ENCODE data around the gene CLDN3.

The CLDN3 gene

DNA sequence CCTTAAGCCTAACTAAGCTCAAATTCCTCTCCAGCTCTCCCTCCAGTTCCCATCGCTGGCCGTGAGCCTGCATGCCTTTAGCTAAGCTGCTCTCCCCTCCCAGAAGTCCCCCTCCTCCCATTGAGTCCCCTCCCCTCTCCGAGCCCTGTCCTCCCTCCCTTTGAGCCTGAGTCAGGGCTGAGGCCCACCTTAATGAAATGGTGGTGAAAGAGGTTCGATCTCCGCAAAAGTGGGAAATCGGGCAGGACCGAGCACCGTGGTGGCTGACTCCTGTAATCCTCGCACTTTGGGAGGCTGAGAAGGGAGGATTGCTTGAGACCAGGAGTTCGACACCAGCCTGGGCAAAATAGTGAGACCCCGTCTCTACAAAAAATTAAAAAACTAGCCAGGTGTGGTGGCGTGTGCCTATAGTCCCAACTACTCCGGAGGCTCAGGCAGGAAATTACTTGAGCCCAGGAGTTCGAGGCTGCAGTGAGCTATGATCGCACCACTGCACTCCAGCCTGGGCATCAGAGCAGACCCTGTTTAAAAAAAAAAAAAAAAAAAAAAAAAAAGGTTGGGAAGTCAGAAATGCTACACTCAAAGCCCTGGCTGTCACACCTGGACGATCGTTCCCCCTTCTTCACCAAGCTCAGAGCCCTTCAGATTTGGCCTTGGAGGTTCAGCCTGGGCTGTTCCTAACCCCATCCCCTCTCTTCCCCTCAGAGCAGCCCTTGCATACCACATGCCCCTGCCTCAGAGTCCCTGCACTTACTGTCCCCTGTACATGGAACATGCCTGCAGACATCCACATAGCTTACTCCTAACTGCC lies 995 bp upstream of the CLDN3 start:
- DNase-seq, result no peak

DNA sequence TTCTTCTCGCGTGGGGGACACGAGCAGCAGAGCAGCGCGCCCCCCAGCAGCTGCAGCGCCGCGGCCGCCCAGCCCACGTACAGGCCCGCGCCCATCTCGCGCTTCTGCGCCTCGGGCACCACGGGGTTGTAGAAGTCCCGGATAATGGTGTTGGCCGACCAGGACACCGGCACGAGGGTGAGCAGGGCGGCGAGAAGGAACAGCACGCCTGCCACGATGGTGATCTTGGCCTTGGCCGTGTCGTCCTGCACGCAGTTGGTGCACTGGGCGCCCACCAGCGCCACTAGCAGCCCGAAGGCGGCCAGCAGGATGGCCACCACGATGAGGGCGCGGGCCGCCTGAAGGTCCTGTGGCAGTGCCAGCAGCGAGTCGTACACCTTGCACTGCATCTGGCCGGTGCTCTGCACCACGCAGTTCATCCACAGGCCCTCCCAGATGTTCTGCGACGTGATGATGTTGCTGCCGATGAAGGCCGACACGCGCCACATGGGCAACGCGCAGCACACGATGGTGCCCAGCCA lies 529 bp downstream of the CLDN3 start:
- DNase-seq, result no peak

DNA sequence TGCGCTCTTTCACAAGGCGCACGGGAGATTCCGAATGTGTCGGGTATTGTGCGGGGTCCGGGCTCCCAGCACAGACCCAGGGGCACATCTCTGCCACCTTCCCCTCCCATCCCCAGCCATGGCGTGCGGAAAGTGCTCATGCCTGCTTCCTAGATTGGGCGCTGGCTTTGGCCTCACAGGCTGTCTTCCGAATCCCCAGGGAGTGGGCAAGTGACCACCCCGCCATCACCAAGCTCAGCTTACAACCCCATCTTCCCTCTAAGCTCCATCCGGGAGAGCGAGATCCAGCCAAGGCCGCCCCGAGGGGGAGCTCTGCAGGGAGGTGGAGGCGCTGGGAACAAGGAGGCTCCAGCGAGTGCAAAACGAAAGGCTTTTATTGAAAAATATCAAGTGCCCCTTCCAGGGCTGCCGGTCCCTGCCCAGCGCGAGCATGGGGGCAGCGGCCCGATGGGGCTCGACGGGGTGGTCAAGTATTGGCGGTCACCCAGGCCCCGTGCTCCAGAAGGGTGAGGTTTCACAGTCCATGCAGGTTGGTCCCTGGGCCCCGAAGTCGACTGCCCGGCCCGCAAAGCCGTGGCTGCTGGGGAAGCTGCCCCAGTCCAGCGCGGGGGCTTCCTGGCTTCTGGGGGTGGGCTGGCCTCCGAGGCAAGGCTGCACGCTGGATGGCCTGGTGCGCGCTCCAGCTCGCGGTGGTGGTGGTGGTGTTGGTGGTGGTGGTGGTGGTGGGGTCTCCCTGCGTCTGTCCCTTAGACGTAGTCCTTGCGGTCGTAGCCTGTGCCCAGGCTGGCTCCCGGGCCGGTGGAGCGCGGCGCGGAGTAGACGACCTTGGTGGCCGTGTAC lies 1.2 kb downstream of the CLDN3 start:
- no peak for DNase-seq

DNA sequence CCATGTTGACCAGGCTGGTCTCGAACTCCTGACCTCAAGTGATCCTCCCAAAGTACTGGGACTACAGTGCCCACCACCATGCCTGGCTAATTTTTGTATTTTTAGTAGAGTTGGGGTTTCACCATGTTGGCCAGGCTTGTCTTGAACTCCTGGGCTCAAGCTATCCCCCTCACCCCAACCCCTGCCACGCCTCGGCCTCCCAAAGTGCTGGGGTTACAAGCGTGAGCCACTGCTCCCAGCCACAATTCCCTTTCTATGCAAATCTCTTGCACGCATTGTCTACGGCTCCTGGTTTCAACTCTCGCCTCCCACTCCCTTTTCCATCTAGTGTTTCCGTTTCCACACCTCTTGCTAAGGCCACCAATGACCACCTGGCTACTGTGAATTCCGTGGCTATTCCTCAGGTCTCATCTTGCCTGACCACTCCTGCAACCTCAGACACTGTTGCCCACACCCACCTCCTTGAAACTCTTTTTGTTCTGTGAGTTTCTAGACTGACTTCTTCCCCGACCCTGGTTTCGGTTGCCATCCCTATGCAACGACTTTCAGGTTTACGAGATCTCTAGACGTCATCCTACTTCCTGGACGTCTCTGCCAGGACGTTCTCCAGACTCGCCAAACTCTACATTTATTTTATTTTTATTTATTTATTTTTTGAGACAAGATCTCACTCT lies 3.4 kb downstream of the CLDN3 start:
- DNase-seq, result no peak

DNA sequence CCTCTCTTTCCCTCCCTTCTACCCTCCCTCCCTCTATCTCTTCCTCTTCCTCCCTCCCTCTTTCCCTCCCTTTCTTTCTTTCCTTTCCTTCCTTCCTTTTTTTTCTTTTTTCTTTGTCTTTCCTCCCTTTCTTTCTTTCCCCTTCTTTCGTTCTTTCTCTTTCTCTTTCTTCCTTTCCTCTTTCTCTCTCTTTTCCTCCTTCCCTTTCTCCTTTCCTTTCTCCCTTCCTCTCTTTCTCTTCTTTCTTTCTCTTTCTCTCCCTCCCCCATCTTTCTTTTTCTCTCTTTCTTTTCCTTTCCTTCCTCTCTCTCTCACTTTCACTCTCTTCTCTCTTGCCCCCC lies 7.4 kb downstream of the CLDN3 start:
- DNase-seq, result no peak

DNA sequence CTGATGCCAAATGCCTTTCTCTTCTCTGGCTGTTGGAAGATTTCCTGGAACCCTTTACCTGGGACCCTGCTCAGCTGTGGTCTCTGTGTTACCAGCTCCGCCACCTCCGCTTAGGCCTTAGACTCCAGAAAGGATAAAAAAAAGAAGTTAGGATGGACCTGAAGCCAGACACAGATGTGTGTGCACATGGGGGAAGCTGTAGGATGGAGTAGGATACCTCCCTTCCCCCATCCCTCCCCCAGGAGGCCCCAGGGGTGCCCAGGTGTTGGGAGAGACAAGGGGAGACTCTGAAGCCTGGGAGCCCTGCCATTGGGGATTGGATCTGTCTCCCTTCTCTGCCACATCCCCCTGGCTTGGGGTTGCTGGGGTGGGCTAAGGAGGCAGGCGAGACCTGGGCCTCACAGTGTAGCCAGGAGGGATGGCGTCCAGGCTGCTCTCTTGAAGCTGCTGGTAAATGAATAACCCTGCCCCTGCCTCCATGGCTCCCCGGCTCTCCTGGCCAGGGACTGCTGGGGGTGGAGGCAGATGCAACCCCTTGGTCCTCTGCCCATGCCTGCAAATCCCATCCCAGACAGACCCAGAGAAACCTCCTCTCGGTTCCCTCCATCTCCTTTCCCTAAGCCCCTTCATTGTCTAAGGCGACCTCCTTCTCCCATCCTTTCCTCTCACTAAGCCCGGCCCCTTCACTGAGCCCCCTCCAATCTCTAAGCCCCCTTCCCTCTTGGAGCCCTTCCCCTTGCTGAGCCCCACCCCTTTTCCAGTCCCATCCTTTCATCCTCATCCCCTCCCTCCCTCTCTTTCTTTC lies 8.0 kb downstream of the CLDN3 start:
- no peak for DNase-seq

DNA sequence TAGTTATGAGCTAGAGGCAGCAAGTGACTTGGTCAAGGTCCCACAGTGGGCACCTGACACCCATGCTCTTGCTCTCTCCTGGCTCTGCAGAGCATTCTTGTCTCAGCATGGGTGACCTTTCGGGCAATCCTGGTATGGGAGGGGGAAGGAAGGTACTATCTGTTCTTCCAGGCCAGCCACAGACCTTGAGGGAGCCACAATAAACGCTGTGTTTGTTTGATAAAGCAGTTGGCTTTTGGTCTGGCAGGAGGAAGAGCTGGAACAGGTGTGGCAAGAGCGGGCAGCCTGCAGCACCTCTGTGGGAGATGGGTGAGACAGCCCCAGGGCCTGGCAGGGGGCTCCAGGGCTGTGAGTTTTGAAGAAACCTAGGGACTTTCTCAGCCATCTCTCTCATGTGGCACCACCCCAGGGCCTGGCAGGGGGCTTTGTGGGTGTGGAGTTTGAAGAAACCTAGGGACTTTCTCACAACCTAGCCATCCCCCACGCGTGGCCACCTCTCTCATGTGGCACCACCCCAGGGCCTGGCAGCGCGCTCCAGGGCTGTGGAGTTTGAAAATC lies 11.4 kb downstream of the CLDN3 start:
- DNase-seq, result no peak

DNA sequence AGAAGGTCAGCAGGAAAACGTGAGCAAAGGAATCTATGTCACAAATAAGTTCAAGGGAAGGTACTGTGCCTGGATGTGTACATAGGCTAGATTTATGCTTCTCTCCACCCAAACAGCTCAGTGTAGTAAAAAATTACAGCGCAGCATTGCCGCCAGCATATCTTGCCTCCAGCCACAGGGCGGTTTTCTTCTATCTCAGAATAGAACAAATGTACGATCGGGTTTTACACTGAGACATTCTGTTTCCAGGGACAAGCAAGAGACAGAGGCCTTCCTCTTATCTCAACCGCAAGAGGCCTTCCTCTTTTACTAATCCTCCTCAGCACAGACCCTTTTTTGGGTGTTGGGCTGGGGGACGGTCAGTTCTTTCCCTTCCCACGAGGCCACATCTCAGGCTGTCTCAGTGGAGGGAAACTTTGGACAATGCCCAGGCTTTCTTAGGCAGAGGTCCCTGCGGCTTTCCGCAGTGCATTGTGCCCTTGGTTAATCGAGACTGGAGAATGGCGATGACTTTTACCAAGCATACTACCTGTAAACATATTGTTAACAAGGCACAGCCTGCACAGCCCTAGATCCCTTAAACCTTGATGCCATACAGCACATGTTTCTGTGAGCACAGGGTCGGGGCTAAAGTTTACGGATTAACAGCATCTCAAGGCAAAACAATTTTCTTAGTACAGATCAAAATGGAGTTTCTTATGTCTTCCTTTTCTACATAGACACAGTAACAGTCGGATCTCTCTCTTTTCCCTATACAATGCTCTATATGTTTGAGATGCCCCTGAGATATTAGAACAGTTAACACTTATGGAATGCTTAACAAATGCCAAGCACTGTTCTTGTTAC lies 19.9 kb downstream of the CLDN3 start:
- DNase-seq, result no peak

DNA sequence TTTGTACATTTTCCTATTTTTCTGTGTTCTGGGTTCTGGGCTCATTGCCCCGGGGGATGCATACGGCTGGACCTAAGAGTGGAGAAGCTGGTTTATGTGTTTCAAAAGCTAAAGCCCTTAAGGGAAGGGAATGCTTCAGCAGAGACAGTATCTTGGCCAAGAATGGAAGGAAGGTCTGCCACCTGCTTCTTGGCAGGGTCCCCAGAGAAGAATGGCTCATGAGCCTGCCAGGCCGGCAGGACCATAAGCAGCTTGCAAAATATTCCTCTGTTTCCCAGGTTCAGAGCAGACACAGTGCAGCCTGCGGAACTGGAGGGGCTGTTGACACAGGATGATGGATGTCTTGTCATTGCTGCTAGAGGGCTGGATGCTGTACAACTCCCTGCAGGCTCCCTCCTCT lies 23.7 kb downstream of the CLDN3 start:
- DNase-seq, result no peak

DNA sequence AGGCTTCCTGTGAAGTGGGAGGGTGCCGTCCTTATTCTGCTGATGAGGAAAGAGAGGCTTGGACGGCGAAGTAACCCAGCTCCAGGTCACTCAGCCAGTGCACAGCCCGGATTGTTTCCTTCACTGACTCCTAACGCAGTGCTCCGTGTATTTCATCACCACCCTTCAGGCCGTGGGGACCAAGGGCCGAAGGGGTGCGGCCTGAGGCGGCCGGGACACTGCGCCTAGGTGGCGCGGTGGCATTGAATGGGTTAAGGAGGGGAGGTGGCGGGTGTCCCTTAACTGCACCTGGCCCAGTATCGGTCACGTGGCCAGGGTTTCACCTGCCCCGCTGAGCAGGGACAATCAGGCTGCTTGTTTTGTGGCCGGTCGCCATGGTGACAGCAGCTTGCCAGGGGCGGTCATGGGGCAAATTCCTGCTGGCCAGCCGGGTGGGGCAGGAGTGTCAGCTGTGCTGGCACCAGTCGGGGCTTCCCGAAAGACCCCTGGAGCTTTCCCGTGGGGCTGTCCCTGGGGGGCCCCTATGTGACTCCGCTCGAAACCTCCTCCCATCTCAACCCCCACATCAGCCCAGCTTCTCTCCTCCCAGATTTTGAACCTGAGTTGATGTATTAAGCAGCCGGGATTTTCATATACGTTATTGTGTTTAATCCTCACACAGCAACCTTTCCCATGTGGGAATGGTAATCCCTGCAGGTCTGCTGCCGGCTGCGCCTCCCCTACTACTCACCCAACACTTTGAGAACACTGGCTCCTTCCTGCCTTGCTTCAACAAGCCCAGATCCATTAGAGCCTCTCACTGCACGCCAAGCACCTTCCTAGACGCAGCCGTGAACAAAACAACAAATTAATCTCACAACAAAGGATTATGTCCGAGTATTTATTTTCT lies 27.1 kb downstream of the CLDN3 start:
- no peak for DNase-seq

DNA sequence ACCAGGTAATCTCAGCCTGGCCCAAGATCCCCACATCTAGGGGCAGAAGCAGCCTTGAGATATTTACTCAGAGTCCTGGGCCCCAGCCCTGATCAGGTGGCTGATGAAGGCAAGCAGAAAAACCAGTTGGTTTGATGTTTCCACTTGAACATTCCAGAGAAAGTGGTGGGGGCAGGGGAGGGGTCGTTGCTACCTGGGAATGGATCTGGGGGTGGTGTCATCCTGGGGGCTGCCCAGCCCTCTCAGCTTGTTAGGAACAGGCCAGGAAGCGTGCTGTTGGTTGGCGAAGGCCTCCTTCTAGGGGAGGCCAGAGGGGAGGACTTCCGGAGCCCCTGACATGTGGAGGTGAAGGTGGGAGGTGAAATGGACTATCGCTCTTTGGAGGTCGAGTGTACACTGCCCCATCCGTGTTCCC lies 27.7 kb downstream of the CLDN3 start:
- DNase-seq, result no peak

DNA sequence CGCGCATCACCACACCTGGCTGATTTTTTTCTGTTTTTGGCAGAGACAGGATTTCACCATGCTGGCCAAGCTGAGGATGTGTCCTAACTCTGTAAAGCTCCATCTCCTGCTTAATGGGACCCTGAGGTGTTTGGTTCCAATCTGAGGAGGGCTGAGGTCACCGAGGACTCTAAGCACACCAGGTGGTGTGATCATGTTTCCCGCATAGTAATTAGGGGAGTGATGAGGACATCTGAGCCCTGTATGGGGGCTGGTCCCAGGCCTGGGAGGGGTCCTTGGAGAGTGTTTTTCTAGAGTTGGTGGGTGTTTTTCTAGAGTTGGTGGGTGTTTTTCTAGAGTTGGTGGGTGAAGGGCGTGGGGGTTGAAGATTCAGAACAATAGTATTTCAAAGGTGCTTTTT lies 28.5 kb downstream of the CLDN3 start:
- DNase-seq, result no peak

DNA sequence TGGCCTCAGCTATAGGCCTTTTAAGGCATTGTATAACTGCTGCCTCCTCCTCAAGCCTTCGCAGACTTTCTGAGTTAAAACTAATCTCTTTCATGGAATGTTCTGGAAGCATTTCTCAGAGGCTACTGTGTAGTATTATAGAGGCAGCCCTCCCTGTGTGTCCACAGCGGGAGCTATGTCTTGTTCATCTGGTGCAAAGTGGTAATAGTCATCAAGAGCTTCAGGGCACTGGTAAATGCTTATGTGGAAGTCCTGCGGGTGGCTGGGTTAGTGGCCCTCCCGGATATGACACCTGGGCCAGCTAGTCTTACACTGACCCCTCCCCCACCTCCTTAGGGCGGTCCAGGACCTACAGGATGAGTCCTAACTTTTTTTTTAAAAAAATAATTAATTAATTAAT lies 29.3 kb downstream of the CLDN3 start:
- DNase-seq, result no peak

DNA sequence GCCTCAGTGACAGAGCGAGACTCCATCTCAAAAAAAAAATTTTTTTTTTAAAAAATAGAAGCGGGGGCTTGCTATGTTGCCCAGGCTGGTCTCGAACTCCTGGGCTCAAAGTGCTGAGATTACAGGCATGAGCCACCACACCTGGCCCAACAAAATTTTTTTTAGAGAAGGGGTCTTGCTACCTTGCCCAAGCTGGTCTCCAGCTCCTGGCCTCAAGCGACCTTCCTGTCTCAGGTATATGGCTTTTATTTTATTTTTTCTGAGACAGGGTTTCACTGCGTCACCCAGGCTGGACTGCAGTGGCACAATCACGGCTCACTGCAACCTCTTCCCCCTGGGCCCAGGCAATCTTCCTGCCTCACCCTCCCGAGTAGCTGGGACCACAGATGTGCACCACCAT lies 29.9 kb downstream of the CLDN3 start:
- DNase-seq, result no peak

DNA sequence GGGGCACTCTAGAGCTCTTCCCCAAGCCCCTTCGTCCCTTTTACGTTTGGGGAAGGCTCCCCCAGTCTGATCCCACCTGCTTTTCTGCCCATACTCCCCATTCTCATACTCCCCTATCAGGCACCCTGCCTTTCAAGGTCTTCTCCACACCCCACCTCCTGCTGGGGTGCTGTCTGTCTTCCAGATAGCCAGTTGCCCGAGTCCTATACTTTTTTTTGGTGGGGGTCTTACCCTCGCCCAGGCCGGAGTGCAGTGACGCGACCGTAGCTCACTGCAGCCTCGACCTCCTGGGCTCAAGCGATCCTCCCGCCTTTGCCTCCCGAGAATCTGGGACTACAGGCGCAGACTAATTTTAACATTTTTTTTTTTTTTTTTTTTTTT lies 30.7 kb downstream of the CLDN3 start:
- DNase-seq, result no peak

DNA sequence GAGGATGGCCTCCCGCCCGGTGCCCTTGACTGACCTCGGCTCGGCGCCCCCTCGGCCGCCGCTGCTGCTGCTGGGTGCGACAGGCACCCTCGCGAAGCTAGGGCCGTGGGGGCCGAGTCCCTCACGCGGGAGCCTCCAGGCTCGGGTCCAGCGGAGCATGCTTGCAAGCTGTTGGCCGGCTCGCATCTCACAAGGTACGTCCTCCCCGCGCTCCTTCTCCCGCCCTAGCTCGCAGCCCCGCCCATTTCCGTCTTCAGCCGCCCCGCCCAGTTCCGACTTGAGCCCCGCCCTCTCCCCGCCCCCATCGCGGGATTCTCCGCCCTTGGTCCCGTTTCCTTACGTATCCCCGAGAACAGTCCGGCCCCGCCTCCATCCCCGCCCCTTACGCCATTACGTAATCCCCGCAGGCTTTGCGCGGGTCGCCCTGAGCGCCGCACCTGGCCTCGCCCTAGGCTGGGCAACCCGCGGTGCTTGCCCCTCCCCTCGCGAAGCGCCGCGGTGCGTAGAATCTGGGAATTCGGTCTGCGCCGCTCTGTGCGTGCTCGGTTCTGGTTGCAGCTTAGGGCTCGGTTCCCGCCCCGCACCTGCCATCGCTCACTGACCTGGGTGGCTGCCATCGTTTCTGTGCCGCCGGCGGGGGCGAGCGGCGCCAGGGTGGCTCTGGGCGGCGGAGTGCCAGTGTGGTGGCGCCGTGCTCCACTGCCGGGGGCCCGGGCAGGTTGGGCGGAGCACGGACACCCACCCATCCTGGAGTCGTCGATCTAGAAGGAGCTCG lies 31.3 kb downstream of the CLDN3 start, which contains the start of gene ABHD11:
Gene ABHD11, minus strand, starts transcription at position 191 of the 775 bp plus-strand sequence. Its CDS starts 32 bp downstream, at position 159.
- peak; percentile 93 to 98 (median 98) for DNase-seq

DNA sequence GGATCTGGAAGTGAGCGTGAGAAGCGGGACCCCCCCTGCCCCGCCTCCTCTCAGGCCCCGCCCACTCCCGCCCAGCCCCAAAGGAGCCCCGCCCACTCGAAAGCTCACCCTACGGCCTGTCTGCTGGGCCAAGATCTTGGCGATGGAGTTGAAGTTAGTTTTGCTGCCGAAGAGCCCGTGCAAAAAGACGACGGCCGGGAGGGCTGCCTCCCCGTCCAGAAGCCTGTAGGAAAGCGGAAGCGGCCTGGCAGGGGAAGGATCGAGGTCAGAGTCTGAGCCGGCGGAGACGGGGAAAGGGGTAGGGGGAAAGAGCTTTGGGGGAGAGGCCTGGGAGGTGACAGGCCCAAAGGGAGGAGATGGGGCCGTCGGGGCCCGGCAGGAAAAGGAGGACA lies 31.9 kb downstream of the CLDN3 start:
- DNase-seq, result peak; percentile 29 to 74 (median 62)

DNA sequence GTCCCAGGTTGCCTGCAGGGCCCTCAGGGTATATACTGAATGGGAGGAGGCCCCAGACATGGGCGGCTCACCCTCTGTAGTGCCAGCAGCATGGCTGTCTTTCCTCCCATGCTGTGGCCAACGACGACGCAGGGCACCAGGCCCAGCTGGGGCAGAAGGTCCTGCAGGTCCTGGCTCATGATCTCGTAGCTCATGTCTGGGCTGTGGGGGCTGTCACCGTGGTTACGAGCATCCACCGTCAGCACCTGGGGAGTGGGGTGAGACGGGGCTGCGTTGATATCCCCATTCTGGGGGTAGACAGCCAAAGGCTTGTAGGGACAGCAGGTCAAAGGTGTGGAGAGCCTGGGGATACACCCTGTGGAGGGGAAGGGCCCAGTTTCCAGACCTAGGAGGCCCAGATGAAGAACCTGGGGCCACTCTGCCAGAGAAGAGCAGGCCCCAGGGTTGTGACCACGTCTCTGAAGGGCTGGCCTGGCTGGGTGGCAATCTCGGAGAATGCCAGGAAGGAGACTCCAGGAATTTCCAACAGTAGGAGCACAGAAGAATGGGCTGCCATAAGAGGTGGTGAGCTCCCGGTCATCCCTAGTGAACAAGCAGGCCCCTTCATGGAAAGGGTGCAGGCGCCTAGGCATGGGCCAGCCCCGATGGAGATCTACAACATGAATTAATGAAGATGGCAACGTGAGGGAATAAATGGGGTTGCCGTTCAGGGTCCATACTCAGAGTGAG lies 32.4 kb downstream of the CLDN3 start:
- DNase-seq, result no peak

DNA sequence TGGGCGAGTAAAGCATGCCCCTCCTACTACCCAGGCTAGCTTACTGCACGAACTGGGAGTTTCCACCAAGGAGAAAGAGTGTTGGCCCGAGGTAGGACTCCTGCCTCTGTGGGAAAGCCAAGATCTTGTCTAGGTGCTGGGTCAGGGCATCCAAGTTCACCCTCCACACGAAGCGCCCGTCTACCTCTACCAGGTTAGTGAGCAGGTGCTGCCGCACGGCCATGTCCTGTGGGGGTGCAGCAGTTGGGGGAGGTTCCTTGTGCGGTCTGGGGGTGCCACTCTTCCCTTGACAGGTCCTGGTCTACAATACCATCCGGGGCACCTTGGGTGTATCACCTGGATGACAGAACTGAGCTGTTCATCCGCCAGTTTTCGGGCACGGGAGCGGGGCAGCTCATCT lies 33.2 kb downstream of the CLDN3 start:
- no peak for DNase-seq
